TTC549 (cell line): ENCODE data around the gene TYRP1.

Experiments used
- FAIRE-seq: peaks from 2 replicates; lab custom pipeline; 2012; peaks lifted over from hg19 to GRCh38; lab: Jason Lieb, UNC

TYRP1 gene

DNA sequence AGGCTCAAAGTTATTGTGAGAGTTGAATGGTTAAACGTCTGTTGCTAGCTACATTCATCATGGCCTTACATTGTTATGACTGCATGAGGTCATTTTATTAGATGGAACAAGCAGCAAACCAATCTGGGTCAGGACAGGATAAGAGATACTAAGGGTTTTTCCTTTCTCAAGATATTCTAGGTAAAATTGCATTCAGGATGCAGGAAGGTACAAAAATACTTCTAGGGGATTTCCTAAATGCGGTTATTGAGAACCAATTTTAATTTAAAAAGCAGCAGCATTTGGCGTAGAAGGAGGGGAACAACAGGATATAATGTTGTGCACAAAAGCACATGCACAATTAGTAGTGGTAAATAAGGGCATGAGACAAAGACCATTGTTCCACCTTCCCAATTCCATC, 42.5 kb downstream of the TYRP1 start:
- FAIRE-seq = no peak

DNA sequence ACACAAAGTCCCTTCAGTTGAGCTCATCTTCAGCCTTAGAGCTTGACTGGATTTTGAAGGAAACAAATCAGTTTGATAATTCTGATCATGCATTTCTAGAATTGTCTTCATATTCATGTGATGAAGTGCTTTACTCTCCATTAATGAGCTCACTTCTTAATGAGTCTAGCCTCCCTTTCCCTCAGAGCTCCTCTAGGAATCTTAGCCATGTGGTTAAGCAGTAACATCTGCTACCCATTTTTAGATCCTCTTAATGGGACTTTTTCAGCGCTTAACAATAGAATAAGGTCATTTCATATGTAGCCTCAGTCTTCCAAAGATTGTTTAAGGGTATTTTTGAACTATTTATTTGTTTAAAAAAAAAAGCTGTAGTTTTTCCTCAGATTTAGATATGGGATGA, 44.7 kb downstream of the TYRP1 start:
- FAIRE-seq = no peak

DNA sequence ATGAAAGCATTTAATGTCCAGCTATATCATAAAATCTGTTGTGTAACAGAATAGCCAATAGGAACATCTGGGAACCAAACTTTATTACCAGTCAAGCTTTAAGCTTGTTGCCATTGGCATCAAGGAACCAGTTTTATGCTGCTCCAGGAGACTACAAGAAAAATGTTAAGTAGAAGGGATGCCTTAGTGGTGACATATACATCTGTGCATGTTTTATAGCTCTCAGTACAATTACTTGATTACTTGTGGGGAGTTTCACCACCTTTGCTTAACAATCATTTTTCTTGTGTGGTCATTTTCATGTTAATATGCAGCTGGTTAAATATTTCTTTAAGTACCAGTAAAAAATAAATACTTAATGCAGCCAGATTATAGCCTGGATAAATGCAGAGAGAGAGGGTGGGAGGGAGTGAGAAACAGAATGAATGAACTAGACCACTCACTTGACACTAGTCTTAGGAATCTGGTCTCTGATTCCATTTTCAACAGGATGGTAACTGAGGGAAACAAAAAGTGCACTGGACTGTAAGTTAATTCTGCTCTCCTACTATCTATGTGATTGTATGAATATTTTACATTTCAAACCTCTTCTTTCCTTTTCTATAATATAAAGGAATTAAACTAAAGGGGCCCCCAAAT, 45.9 kb downstream of the TYRP1 start:
- FAIRE-seq = no peak

DNA sequence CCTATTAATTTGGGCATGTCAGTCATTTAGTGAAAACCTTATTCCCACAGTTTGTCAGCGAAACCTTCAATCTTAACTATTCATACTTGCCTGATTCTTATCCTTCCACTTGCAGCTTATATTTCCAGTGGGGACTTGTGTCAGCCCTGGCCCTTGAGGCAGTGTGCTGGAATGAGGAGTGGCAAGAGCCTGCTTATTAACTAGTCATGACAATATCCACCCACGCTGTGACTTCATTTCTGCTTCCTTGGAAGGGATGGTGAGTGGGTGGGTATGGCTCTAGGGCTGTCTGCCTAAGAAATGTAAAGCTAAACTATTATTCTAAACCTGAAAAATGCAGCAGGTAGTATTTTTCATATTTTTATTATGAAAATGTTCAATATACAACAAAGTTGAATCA, 47.7 kb downstream of the TYRP1 start:
- FAIRE-seq = no peak

DNA sequence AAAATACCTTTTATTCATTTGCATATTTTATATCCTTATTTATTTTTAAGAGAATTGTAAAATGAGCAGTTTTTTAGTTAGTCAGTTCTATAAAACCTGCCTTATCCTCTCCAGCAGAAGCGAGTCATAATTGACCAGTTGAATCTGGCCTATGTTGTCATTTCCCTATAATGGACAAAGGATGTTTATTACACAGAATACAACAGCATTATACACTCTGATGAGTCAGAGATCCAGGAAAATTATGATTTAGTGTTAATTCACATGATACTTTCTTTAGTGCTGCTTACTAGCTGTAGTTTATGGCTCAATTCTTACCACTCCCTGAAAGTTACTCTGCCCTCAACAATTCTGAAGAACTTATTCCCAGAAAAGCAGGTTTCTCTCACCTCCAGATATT, 54.8 kb downstream of the TYRP1 start:
- FAIRE-seq = no peak

DNA sequence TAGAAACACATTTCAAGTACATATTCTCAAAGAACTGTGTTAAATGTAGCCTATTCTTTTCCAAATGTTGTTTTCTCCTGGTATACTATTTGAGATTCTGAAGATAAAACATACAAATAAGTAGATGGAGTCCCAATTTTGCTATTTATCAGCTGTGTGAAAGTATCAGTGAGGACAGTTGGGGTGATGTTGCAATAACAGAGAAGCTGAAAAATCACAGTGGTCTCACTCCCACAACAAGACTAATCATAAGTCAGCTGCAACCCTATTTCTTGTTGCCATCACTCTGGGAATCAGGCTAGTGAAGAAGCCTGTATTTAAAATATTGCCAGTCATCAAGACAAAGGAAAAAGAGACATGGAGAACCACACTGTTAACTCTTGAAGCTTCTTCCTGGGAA, 55.8 kb downstream of the TYRP1 start:
- FAIRE-seq = no peak

DNA sequence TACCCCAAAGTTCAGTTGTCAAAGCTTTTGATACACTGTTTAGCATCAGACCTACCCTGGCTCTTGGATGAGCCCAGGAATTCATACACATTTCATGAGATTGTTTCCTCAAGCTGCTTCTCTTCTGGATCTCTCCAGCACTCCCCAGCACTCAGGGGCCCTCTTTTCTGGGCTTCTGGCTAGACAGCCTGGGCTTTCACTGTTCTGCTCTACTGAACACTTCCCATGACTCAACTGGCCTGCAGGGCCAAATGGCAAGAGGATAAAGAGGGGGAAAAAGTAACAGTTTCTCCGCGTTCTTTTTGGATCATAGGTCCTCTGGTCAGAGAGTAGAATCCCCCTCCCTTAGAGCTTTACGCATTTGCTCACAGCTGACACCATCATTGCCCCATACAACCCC, 60.7 kb downstream of the TYRP1 start:
- FAIRE-seq = no peak

DNA sequence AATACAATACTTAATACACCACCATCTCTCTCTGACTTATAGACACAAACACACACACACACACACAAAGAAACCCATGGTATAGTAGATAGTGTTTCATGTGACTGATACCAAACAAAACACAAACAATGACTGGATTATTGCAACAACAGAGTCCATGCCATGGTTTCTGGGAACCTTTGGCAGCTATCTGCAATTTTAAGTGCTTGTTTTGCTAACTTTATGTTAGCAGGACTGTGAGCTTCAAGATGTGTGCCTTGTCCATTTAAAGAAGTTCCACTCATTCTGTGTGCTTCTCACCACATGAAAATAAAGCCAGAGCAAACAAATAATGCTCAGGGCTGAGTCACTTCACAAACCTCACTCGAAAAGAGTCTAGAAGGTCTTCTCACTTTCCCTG, 66.6 kb downstream of the TYRP1 start:
- FAIRE-seq = no peak
